A549 (cell line): ENCODE results near the gene TRAPPC6A. TPM values are rescaled to one million over a fixed set of nuclear protein-coding genes. Genes with fewer than 3 reads are reported as not detected.

Experiments
- ATAC-seq, 2 experiments: fragments of 200-7000 bp in 1 of 2; fragments of >200 bp in 1 of 2; cut with Nextera tagmentation in 1 of 2; cut with Tn5 transposase in 1 of 2; 3 replicates each; pipeline versions ENCODE4 v1.8.0 to v1.9.1; 2018 to 2020; ENCODE audit warnings: mild to moderate bottlenecking in 1 of 2, moderate library complexity in 1 of 2
- CTCF ChIA-PET: fragments of 300-600 bp; sonication (Branson Sonifier 250); formaldehyde crosslinking; extraction: SDS; loops from one replicate; lab custom pipeline; 2021; ENCODE audit warnings: antibody characterized with exemption, inconsistent platforms; lab: Yijun Ruan, JAX
- POLR2A ChIA-PET: fragments of 350-600 bp; formaldehyde crosslinking; extraction: SDS; loops from one replicate; lab custom pipeline; 2021; ENCODE audit warnings: antibody characterized with exemption, inconsistent platforms; lab: Yijun Ruan, JAX
- DNase-seq, 2 experiments: peaks; one replicate each; pipeline versions ENCODE4 v3.0.0 to v3.0.0-alpha.2; 2011 to 2016; ENCODE audit warnings: low read depth in 1 of 2, low spot score in 1 of 2
- FAIRE-seq: peaks from 2 replicates; lab custom pipeline; 2011; peaks lifted over from hg19 to GRCh38; lab: Jason Lieb, UNC
- H3K27ac ChIP-seq, 2 experiments: fragments of >200 bp; sonication (Bioruptor Twin); formaldehyde crosslinking; 3 replicates each; pipeline ENCODE4 v1.5.1; 2016 to 2017
- H3K4me1 ChIP-seq: fragments of >200 bp; sonication (Bioruptor Twin); formaldehyde crosslinking; 3 replicates; pipeline ENCODE4 v1.6.1; 2016
- H3K4me2 ChIP-seq: fragments of >200 bp; sonication (Bioruptor Twin); formaldehyde crosslinking; 3 replicates; pipeline ENCODE4 v1.6.1; 2016
- H3K4me3 ChIP-seq: fragments of >200 bp; sonication (Bioruptor Twin); formaldehyde crosslinking; 3 replicates; pipeline ENCODE4 v1.5.1; 2016
- H3K9me3 ChIP-seq: fragments of >200 bp; sonication (Bioruptor Twin); formaldehyde crosslinking; 3 replicates; pipeline ENCODE4 v1.6.1; 2016
- ATOH8 ChIP-seq: fragments of 250-450 bp; sonication (Bioruptor Pico); IDR thresholded peaks from 2 replicates; pipeline ENCODE4 v1.5.0; 2020; ENCODE audit warnings: low read depth, mild to moderate bottlenecking, moderate library complexity
- CBX2 ChIP-seq: fragments of 200-600 bp; sonication (generic); IDR thresholded peaks from 2 replicates; pipeline ENCODE4 v1.6.1; 2016; ENCODE audit warnings: low read depth, mild to moderate bottlenecking, borderline replicate concordance
- EP300 ChIP-seq, 2 experiments: fragments of >200 bp; sonication (Bioruptor Twin); formaldehyde crosslinking; IDR thresholded peaks; 2 replicates in 1 of 2; 3 replicates in 1 of 2; pipeline ENCODE4 v1.6.1; 2016 to 2017
- FOSB ChIP-seq: fragments of 250-450 bp; sonication (Bioruptor Pico); IDR thresholded peaks from 2 replicates; pipeline ENCODE4 v1.5.0; 2020; ENCODE audit warnings: mild to moderate bottlenecking, moderate library complexity
- FOXS1 ChIP-seq: fragments of 250-450 bp; sonication (Bioruptor Pico); IDR thresholded peaks from 2 replicates; pipeline ENCODE4 v1.5.0; 2020; ENCODE audit warnings: mild to moderate bottlenecking, moderate library complexity
- GATA3 ChIP-seq: IDR thresholded peaks from 2 replicates; pipeline ENCODE4 v1.6.1; 2012; ENCODE audit warnings: borderline replicate concordance
- HOXA7 ChIP-seq: fragments of 250-450 bp; sonication (Bioruptor Pico); IDR thresholded peaks from 2 replicates; pipeline ENCODE4 v1.5.0; 2020; ENCODE audit warnings: mild to moderate bottlenecking, moderate library complexity
- JUN ChIP-seq, 2 experiments: fragments of >200 bp; sonication (Bioruptor Twin); formaldehyde crosslinking; IDR thresholded peaks; 2 replicates in 1 of 2; 3 replicates in 1 of 2; pipeline ENCODE4 v1.6.1; 2016 to 2017
- JUNB ChIP-seq: fragments of >200 bp; sonication (Bioruptor Twin); formaldehyde crosslinking; IDR thresholded peaks from 2 replicates; pipeline ENCODE4 v1.6.1; 2016
- NFE2L2 ChIP-seq: fragments of 150-350 bp; conservative IDR thresholded peaks from 2 replicates; pipeline ENCODE4 v1.6.1; 2014; ENCODE audit warnings: low read length
- NR3C1 ChIP-seq: fragments of >200 bp; sonication (Bioruptor Twin); formaldehyde crosslinking; IDR thresholded peaks from 3 replicates; pipeline ENCODE4 v1.6.1; 2017
- PBX3 ChIP-seq: IDR thresholded peaks from 2 replicates; pipeline ENCODE4 v1.6.1; 2012
- POLR2A ChIP-seq: IDR thresholded peaks from 2 replicates; pipeline ENCODE4 v1.6.1; 2012; ENCODE audit warnings: mild to moderate bottlenecking, low read length
- POLR2AphosphoS2 ChIP-seq: conservative IDR thresholded peaks from 2 replicates; pipeline ENCODE4 v1.6.1; 2012; ENCODE audit warnings: low read length, improper control_type of control experiment, inconsistent platforms
- RAD21 ChIP-seq, 2 experiments: fragments of >200 bp in 1 of 2; sonication (Bioruptor Twin) in 1 of 2; formaldehyde crosslinking in 1 of 2; IDR thresholded peaks in 1 of 2; conservative IDR thresholded peaks in 1 of 2; 2 replicates in 1 of 2; 3 replicates in 1 of 2; pipeline ENCODE4 v1.6.1; 2012 to 2018; ENCODE audit warnings: inconsistent platforms in 1 of 2
- RNF2 ChIP-seq: fragments of 200-600 bp; sonication (generic); IDR thresholded peaks from 2 replicates; pipeline ENCODE4 v1.6.1; 2016; ENCODE audit warnings: low read depth, mild to moderate bottlenecking, antibody characterized with exemption, moderate library complexity, borderline replicate concordance
- TFCP2L1 ChIP-seq: fragments of 250-450 bp; sonication (Bioruptor Pico); IDR thresholded peaks from 2 replicates; pipeline ENCODE4 v1.5.0; 2021; ENCODE audit warnings: mild to moderate bottlenecking
- ZNF302 ChIP-seq: fragments of 250-450 bp; sonication (Bioruptor Pico); IDR thresholded peaks from 2 replicates; pipeline ENCODE4 v1.9.0; 2021; ENCODE audit warnings: inconsistent platforms, mild to moderate bottlenecking, moderate library complexity
- ZSCAN20 ChIP-seq: fragments of 250-450 bp; sonication (Bioruptor Pico); IDR thresholded peaks from 2 replicates; pipeline ENCODE4 v1.8.0; 2022; ENCODE audit warnings: mild to moderate bottlenecking, moderate library complexity
- WGBS: methylation state at CpG from one replicate; pipeline ENCODE4 v1.1.6; 2017; ENCODE audit errors: missing lambda C conversion rate; 5-methylcytosine and 5-hydroxymethylcytosine counted together
- polyA plus RNA-seq, 4 experiments: library from polyadenylated mRNA; depleted of rRNA in 3 of 4; stranded (reverse); fragments of >200 nt; fragmentation: RNase III in 1 of 4; extraction: RNeasy Plus Mini Kit Qiagen cat#74134 plus additional on column Dnase treatment in 1 of 4; gene quantifications; 2 replicates in 3 of 4; 3 replicates in 1 of 4; pipeline ENCODE4 v1.2.3, GENCODE V29; 2011 to 2017
- TF ChIP-seq, protein P1 (sequence below): fragments of 450-650 bp; IDR thresholded peaks from 2 replicates; pipeline ENCODE4 v1.6.1; 2014; ENCODE audit warnings: antibody characterized with exemption
- TF ChIP-seq, protein P2 (sequence below): fragments of 150-350 bp; IDR thresholded peaks from 2 replicates; pipeline ENCODE4 v1.6.1; 2014; ENCODE audit warnings: low read depth, mild to moderate bottlenecking, low read length

The TRAPPC6A gene
- polyA plus RNA-seq, 2 of the 4 experiments (the other 2 are of a cell fraction): 28.5 to 29.8 TPM

- no peak for DNase-seq
- Histone ChIP-seq H3K4me2 (no peak overlapping the region), H3K4me1 (no peaks in the 10 kb centered on the region), H3K9me3 (no peaks in the 10 kb centered on the region), H3K4me3 (no peak overlapping the region), H3K27ac (no peak overlapping the region)
- WGBS: 89% methylated on average over 29 of the region's 33 CpGs
- POLR2A ChIA-PET: no interaction called here
- CTCF ChIA-PET: interaction anchor here (1.6 to 3.2 kb wide), 5 partner anchors 8 to 30 kb away, joined by 3 to 16 read pairs (median 7); no protein-coding TSS in a partner anchor
- ATAC-seq: no peak
- FAIRE-seq: no peak
- TF ChIP-seq JUN (IDR thresholded peaks at IDR 0.05) (no peak), JUNB (no peak), FOSB (no peak), TFCP2L1 (no peak), NFE2L2 (no peak), ZSCAN20 (CRISPR knock-in tag) (no peak), RAD21 (conservative IDR thresholded peaks at IDR 0.05 in 1 of 2, IDR thresholded peaks at IDR 0.05 in 1 of 2) (no peak), POLR2A (no peak), ZNF302 (no peak), ATOH8 (CRISPR knock-in tag) (no peak), EP300 (IDR thresholded peaks at IDR 0.05) (no peak), FOXS1 (no peak), POLR2AphosphoS2 (no peak), HOXA7 (CRISPR knock-in tag) (no peak), NR3C1 (no peak)
- TF ChIP-seq, protein P1, sequence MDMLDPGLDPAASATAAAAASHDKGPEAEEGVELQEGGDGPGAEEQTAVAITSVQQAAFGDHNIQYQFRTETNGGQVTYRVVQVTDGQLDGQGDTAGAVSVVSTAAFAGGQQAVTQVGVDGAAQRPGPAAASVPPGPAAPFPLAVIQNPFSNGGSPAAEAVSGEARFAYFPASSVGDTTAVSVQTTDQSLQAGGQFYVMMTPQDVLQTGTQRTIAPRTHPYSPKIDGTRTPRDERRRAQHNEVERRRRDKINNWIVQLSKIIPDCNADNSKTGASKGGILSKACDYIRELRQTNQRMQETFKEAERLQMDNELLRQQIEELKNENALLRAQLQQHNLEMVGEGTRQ: no peak
Measured at GRCh38 chr19:45142016-45142725, 35.9 kb downstream of the TRAPPC6A start.

DNA sequence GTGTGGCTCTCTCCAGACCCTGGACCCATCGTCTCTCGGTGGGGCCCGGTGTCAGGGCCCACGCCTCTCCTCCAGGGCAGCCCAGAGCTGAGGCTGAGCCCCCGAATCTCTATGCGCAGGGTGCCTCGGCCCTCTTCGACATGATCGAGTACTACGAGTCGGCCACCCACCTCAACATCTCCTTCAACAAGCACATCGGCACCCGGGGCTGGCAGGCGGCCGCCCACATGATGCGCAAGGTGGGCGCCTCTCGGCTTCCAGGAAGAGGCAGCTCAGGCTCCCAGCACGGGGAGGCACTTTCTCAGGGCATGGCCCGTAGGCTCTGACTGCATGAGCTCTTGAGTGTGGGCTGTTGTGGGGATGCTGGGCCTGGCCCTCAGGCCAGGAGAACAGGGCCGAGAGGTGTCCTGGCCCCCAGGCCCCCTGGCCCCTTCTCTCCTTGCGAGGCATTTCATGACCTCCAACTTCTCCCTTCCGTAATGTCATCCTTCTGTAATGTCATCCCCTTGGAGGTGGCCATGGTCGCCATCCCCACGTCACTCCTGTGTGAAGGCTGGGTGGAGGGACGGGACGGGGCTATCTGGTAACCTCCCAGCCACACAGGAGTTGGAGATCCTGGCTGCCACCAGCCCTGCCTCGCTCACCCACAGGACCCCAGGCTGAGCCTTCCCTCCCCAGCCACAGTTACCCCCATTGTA, 36.7 kb downstream of the TRAPPC6A start:
- ATAC-seq (no peak), FAIRE-seq (no peak), DNase-seq (no peak)
- TF ChIP-seq PBX3 (no peak), CBX2 (no peak), GATA3 (no peak), RNF2 (no peak)
- TF ChIP-seq, protein P2, sequence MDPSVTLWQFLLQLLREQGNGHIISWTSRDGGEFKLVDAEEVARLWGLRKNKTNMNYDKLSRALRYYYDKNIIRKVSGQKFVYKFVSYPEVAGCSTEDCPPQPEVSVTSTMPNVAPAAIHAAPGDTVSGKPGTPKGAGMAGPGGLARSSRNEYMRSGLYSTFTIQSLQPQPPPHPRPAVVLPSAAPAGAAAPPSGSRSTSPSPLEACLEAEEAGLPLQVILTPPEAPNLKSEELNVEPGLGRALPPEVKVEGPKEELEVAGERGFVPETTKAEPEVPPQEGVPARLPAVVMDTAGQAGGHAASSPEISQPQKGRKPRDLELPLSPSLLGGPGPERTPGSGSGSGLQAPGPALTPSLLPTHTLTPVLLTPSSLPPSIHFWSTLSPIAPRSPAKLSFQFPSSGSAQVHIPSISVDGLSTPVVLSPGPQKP: no peak
- CTCF ChIA-PET: interaction anchor here (0.6 to 3.2 kb wide), 8 partner anchors 8 to 159 kb away, joined by 3 to 16 read pairs (median 4); partner anchors contain the start of gene NKPD1
- Histone ChIP-seq H3K27ac (no peak overlapping the region), H3K4me1 (no peaks in the 10 kb centered on the region), H3K4me3 (no peak overlapping the region), H3K9me3 (no peaks in the 10 kb centered on the region), H3K4me2 (no peak overlapping the region)
- POLR2A ChIA-PET: no interaction called here
- WGBS: 96% methylated on average over 28 of the region's 28 CpGs
